AG04449 (cell line): ENCODE results near the gene NIPSNAP3A.

Experiments used
- CTCF ChIA-PET: fragments of 350-600 bp; formaldehyde crosslinking; extraction: SDS; loops from one replicate; lab custom pipeline; 2021; ENCODE audit warnings: antibody characterized with exemption; lab: Yijun Ruan, JAX
- POLR2A ChIA-PET: fragments of 400-600, 350-600 bp; formaldehyde crosslinking; extraction: SDS; loops from one replicate; lab custom pipeline; 2020; ENCODE audit warnings: antibody characterized with exemption, inconsistent platforms; lab: Yijun Ruan, JAX
- DNase-seq: peaks from one replicate; pipeline ENCODE4 v3.0.0-alpha.2; 2010; ENCODE audit warnings: low read depth, low spot score
- H3K4me3 ChIP-seq: 2 replicates; pipeline ENCODE4 v1.5.1; 2011; ENCODE audit warnings: low read depth, mild to moderate bottlenecking, control low read depth, low read length
- TF ChIP-seq, protein P1 (sequence below): IDR thresholded peaks from one replicate; pipeline ENCODE4 v1.5.1; 2011; ENCODE audit warnings: mild to moderate bottlenecking, moderate library complexity, low read length, control low read depth, inconsistent platforms; ENCODE audit not compliant: insufficient read depth; ENCODE audit errors: missing control alignments

Gene NIPSNAP3A

DNA sequence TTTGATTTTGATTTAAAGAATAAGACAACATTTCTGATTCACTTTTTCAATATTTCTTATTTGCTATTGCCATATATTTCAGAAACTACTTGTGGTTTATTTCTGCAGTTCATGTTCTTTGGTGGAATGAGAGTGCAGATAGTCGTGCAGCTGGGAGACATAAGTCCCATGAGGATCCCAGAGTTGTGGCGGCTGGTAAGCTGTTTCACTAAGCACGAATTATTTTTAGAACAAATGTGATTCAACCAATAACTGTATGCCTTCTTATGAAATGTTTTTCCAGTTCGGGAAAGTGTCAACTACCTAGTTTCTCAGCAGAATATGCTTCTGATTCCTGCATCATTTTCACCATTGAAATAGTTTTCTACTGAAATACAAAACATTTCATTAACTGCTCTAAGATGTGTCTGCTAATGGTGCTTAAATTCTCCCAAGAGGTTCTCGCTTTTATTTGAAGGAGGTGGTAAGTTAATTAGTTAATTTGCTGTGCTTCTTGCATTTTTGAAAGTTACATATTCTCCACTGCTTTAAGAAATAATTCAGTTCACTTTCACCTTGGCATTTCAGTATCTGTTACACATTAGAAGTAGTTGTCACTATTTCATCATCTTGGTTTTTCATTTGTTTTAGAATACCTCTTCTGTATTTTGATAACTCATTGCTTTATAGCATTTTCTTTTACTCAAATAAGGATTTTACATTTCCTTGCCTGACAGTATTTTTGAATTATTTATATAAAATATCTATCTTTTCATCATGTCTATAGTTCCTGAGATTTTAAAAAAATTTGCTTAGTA, 25.4 kb downstream of the NIPSNAP3A start:
- ChIA-PET CTCF (interaction anchor here (0.9 kb wide), 1 partner anchor 642 kb away, joined by 3 read pairs; no protein-coding TSS in a partner anchor), POLR2A (no interaction called here)
- no peak overlapping the region for H3K4me3 ChIP-seq
- no peak for DNase-seq
- TF ChIP-seq, protein P1, sequence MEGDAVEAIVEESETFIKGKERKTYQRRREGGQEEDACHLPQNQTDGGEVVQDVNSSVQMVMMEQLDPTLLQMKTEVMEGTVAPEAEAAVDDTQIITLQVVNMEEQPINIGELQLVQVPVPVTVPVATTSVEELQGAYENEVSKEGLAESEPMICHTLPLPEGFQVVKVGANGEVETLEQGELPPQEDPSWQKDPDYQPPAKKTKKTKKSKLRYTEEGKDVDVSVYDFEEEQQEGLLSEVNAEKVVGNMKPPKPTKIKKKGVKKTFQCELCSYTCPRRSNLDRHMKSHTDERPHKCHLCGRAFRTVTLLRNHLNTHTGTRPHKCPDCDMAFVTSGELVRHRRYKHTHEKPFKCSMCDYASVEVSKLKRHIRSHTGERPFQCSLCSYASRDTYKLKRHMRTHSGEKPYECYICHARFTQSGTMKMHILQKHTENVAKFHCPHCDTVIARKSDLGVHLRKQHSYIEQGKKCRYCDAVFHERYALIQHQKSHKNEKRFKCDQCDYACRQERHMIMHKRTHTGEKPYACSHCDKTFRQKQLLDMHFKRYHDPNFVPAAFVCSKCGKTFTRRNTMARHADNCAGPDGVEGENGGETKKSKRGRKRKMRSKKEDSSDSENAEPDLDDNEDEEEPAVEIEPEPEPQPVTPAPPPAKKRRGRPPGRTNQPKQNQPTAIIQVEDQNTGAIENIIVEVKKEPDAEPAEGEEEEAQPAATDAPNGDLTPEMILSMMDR, result no peak

- ChIA-PET POLR2A (no interaction called here), CTCF (no interaction called here)
- H3K4me3 ChIP-seq, result no peak overlapping the region
- TF ChIP-seq, protein P1, result no peak
- DNase-seq, result no peak
These were observed 26.6 kb downstream of the NIPSNAP3A start for GRCh38 chr9:104774132-104774531.

GRCh38 chr9:104774831-104775573, 27.5 kb downstream of the NIPSNAP3A start:
- ChIA-PET POLR2A (interaction anchor here (0.6 kb wide), 1 partner anchor 67 kb away, joined by 8 read pairs; no protein-coding TSS in a partner anchor), CTCF (no interaction called here)
- TF ChIP-seq, protein P1, result no peak
- no peak overlapping the region for H3K4me3 ChIP-seq
- DNase-seq, result no peak

DNA sequence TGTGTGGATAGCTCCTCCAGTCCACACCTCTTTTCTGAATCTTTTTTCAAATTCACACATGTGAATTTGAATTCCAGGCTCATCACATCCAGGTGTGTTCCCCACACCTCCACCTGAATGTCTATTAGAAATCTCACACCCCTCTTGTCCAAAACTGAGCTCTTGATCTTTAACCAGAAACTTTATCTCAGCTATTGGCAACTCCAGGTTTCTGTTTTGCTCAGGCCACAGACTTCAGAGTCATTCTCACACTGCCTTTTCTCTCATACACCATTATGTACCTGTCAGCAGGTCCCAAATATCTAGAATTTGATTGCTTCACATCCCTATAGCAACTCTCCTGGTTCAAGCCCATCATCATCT, 28.1 kb downstream of the NIPSNAP3A start:
- ChIA-PET CTCF (no interaction called here), POLR2A (no interaction called here)
- TF ChIP-seq, protein P1, result no peak
- H3K4me3 ChIP-seq, result no peak overlapping the region
- no peak for DNase-seq

GRCh38 chr9:104775976-104776375, 28.5 kb downstream of the NIPSNAP3A start:
- POLR2A ChIA-PET, result no interaction called here
- no peak overlapping the region for H3K4me3 ChIP-seq
- no peak for DNase-seq
- CTCF ChIA-PET, result no interaction called here
- TF ChIP-seq, protein P1, result no peak

DNA sequence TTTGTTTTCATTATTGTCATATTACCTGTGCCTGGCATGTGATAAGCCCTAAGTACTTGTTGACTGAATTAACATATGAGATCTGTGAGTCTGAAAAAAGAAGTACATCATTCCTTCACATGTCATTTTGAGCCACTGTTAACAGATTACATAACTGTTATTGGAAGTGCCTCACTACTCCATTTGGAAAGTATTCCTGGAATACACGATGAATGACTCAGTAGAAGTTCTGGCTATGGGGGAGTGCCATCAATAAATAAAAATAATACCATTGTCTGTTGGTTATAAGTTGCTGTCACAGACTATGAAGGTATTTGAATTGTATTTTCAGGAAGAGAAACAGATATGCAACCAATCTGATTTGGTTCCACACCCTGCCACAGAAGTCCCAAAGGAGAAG, 29.3 kb downstream of the NIPSNAP3A start:
- POLR2A ChIA-PET, result no interaction called here
- no peak for DNase-seq

More for the DNA sequence above, 29.3 kb downstream of the NIPSNAP3A start:
- CTCF ChIA-PET, result no interaction called here
- TF ChIP-seq, protein P1, result no peak
- no peak overlapping the region for H3K4me3 ChIP-seq
